Peyer's patch (tissue), 4 donors: ENCODE measurements around the gene CACNA1S.

ENCODE experiments used
- CTCF ChIP-seq, 6 experiments: fragments of 450-650 bp in 4 of 6; fragments of 200-600 bp in 2 of 6; sonication (generic) in 1 of 6; IDR thresholded peaks; one replicate each; pipeline ENCODE4 v1.5.1; 2017 to 2019; ENCODE audit warnings: antibody characterized with exemption in 6 of 6, mild to moderate bottlenecking in 3 of 6, moderate library complexity in 1 of 6
- POLR2A ChIP-seq, 2 donors: fragments of 450-650 bp; IDR thresholded peaks; one replicate each; pipeline ENCODE4 v1.5.1; 2017; ENCODE audit warnings: antibody characterized with exemption in 2 of 2, mild to moderate bottlenecking in 2 of 2, moderate library complexity in 2 of 2

DNA sequence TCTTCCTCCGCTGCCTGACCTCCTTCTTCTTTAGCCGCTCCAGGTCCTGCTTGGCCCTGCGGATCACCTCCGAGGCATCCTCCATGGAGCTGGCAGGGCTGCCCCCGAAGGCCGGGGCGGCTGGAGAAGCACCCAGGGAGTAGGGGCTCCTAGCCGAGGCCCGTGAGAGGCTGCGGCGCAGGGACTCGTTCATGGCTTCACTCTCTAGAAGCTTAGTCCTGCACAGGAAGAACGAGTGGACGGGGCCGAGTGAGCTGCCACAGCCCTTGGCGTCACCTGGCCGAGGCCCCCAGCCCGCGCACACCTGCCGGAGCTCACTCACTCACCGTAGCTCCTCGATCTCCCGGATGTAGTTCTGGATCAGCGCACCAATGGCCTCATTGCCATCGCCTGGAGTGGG, 111.8 kb downstream of the CACNA1S start:
- TF ChIP-seq CTCF (IDR thresholded peaks at IDR 0.05), result no peak
- TF ChIP-seq POLR2A (IDR thresholded peaks at IDR 0.05), result no peak
